K562 (cell line): ENCODE data around the gene FDPS. TPM values are rescaled to one million over a fixed set of nuclear protein-coding genes. Genes with fewer than 3 reads are reported as not detected.
A peak's percentile ranks its signal among the peaks of the same experiment; 100 is the strongest.

Source experiments
- ETS1 ChIP-seq: conservative IDR thresholded peaks from 2 replicates; pipeline ENCODE4 v1.6.1; 2011; ENCODE audit warnings: low read depth, mild to moderate bottlenecking, low read length; ENCODE audit not compliant: control insufficient read depth
- NKRF ChIP-seq: fragments of 450-650 bp; IDR thresholded peaks from 2 replicates; pipeline ENCODE4 v1.6.1; 2016; ENCODE audit warnings: borderline replicate concordance
- PRMT5 ChIP-seq: sonication (generic); formaldehyde crosslinking; IDR thresholded peaks from 2 replicates; pipeline ENCODE4 v1.5.0; 2020; ENCODE audit warnings: missing genetic modification reagents
- REST ChIP-seq, 2 experiments: fragments of 450-650 bp; formaldehyde crosslinking in 1 of 2; IDR thresholded peaks; 2 replicates each; pipeline versions ENCODE4 v1.4.0 to v1.6.1; 2014 to 2020; ENCODE audit warnings: mild to moderate bottlenecking in 2 of 2, borderline replicate concordance in 1 of 2, low read depth in 1 of 2
- SIN3A ChIP-seq, 2 experiments: fragments of 150-350 bp in 1 of 2; IDR thresholded peaks; 2 replicates each; pipeline ENCODE4 v1.6.1; 2011 to 2016; ENCODE audit warnings: borderline replicate concordance in 2 of 2, low read depth in 2 of 2, low read length in 2 of 2, mild to moderate bottlenecking in 2 of 2, moderate library complexity in 2 of 2; ENCODE audit not compliant: control insufficient read depth in 1 of 2
- TCFL5 ChIP-seq: fragments of 250-450 bp; sonication (Bioruptor Pico); conservative IDR thresholded peaks from 2 replicates; pipeline ENCODE4 v1.6.1; 2021; ENCODE audit warnings: mild to moderate bottlenecking, moderate library complexity, matching md5 sums
- polyA plus RNA-seq, 8 experiments: library from polyadenylated mRNA; depleted of rRNA in 4 of 8; stranded (reverse) in 5 of 8; unstranded in 3 of 8; fragments of >200 nt; fragmentation: Nextera tagmentation in 2 of 8; fragmentation: Illumina TruSeq in 1 of 8; extraction: Ambion mirVana in 2 of 8; extraction: Trizol in 1 of 8; gene quantifications; 2 replicates each; pipeline versions ENCODE4 v1.2.1 to v1.2.3, GENCODE V29; 2011 to 2014; ENCODE audit warnings: inconsistent platforms in 1 of 8, missing spikeins in 1 of 8
- total RNA-seq, 7 experiments: library from RNA; depleted of rRNA in 6 of 7; stranded (reverse); fragments of >200 nt in 6 of 7; fragmentation: Illumina TruSeq in 2 of 7; extraction: Trizol in 2 of 7; gene quantifications; 2 replicates each; pipeline versions ENCODE4 v1.2.1 to v1.2.3, GENCODE V29; 2011 to 2021; ENCODE audit warnings: low replicate concordance in 1 of 7
- TF ChIP-seq, protein P1 (sequence below): fragments of 450-650 bp; IDR thresholded peaks from 2 replicates; pipeline ENCODE4 v1.6.1; 2016
- TF ChIP-seq, protein P2 (sequence below): sonication (generic); formaldehyde crosslinking; IDR thresholded peaks from 2 replicates; pipeline ENCODE4 v1.8.0; 2022; ENCODE audit warnings: missing genetic modification reagents, mild to moderate bottlenecking, moderate library complexity, borderline replicate concordance

Gene FDPS
- total and polyA plus RNA-seq, 9 of the 15 experiments (the other 6 are each of a cell fraction or from before 2014, with no cell fraction given) = 247 to 884 (median 360) TPM

DNA sequence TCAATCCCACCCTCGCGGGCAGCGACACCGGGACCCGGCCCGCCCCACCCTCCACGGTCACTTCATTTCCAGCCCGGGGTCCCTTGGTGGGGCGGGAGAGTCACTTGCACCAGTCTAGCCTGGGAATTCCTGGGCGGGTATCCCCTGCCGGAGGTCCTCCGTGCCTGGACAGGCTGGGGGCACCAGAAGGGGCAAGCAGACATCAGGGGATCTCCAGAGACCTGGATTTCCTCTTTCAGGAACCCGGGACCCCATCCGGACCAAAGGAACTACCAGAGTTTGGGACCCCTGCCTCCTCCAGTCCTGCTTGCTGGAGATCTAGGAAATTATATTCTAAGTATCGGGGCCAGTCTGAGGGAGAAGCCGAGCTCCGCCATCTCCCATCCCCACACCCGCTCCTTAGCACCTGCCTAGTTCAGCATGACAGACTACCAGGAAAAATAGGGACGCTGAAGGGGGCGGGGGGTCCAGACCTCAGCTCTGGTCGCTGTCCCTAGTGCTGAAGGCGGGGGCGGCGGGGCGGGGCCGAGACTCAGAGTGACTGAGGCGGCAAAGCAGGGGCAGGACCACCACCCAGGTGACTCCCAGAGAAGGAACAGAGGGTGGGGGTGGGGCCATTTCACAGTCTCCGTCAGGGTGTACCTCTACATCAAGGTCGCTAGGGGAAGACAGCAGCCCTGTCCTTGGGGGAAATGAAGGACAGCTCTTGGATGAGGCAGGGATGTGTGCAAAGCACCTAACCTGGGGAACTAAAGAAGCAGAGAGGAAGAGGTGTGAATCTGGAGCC, 30.6 kb upstream of the FDPS start (continued):
- TF ChIP-seq REST (IDR thresholded peaks at IDR 0.05; ENCODE audit: borderline replicate concordance) = peak; percentile 97
- peak; percentile 93 for TF ChIP-seq REST (CRISPR knock-in tag; IDR thresholded peaks at IDR 0.05; ENCODE audit: low read depth)
- TF ChIP-seq, protein P1, sequence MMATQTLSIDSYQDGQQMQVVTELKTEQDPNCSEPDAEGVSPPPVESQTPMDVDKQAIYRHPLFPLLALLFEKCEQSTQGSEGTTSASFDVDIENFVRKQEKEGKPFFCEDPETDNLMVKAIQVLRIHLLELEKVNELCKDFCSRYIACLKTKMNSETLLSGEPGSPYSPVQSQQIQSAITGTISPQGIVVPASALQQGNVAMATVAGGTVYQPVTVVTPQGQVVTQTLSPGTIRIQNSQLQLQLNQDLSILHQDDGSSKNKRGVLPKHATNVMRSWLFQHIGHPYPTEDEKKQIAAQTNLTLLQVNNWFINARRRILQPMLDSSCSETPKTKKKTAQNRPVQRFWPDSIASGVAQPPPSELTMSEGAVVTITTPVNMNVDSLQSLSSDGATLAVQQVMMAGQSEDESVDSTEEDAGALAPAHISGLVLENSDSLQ = peak; percentile 41; the same call in 1 of the 2 replicates
- no peak for TF ChIP-seq TCFL5 (CRISPR knock-in tag)
- TF ChIP-seq SIN3A (IDR thresholded peaks at IDR 0.05; ENCODE audit: borderline replicate concordance in 2 of 2, control insufficient read depth in 1 of 2, low read depth in 2 of 2, low read length in 2 of 2) = peak; percentile 76 to 96; a peak in 3 of 4 replicates
- TF ChIP-seq ETS1 = peak; percentile 14; the same call in 1 of the 2 replicates
- TF ChIP-seq PRMT5 (CRISPR knock-in tag) = peak; percentile 85; the same call in 1 of the 2 replicates
- TF ChIP-seq, protein P2, sequence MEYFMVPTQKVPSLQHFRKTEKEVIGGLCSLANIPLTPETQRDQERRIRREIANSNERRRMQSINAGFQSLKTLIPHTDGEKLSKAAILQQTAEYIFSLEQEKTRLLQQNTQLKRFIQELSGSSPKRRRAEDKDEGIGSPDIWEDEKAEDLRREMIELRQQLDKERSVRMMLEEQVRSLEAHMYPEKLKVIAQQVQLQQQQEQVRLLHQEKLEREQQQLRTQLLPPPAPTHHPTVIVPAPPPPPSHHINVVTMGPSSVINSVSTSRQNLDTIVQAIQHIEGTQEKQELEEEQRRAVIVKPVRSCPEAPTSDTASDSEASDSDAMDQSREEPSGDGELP (CRISPR knock-in tag) = peak; percentile 68; the same call in 1 of the 2 replicates
- peak; percentile 65; the same call in 1 of the 2 replicates for TF ChIP-seq NKRF
